Iris pigment epithelial cell (primary cell): ENCODE data around the gene MAP4.
A peak's percentile ranks its signal among the peaks of the same experiment; 100 is the strongest.

Experiments
- DNase-seq: peaks from one replicate; pipeline ENCODE4 v3.0.0-alpha.2; 2011; ENCODE audit warnings: low read depth

Gene MAP4

DNA sequence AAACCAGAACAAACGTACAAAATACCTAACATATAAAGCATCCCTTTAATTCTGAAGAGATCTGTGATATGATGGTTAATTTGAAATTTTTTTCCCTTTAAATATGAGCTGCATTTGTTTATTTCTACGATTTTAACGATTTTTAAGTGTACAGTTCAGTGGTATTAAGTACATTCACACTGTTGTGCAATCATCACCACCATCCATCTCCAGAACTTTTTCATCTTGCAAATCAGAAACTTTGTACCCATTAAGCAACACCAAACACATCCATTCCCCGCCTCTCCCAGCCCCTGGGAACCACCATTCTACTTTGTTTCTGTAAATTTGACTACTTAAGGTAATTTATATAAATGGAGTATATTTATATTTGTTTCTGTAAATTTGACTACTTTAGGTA, 51.5 kb downstream of the MAP4 start:
- DNase-seq, result no peak

- no peak for DNase-seq
Observed at GRCh38 chr3:47961815-47962606, 54.2 kb downstream of the MAP4 start.

DNA sequence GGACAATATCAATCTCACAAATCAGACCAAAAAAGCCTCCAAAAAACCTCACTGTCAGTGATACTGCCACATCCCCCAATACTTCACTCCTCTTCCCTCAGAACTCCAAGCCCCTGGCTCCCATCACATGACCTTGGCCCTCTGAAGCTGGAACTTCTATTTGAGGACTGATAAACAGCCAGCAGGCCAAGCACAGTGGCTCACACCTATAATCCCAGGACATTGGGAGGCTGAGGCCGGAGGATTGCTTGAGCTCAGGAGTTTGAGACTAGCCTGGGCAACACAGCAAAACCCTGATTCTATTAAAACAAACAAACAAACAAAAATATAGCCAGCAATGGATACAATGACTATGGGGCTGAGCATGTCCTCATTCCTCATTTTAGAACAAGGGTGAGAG, 55.2 kb downstream of the MAP4 start:
- DNase-seq, result no peak

DNA sequence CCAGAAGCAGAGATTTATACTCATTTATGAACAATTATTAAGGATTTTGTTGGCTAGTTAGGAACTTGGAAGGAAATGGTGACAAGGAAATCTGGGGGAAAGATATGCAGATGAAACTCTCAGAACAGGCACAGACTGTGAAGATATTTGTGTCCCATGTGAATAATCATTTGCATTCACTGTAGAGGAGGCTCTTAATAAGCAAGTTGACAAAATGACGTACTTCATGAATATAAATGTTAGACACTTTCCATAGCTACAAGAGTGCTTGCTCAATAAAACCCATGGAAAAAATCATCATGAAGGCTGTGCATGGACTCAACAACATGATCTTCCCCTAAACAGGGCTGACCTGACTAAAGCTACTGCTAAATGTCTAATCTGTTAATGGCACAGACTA, 59.7 kb downstream of the MAP4 start:
- DNase-seq, result no peak

GRCh38 chr3:47954567-47954966, 61.6 kb downstream of the MAP4 start:
- DNase-seq, result no peak

GRCh38 chr3:47950453-47951169, 65.6 kb downstream of the MAP4 start:
- DNase-seq, result no peak

DNA sequence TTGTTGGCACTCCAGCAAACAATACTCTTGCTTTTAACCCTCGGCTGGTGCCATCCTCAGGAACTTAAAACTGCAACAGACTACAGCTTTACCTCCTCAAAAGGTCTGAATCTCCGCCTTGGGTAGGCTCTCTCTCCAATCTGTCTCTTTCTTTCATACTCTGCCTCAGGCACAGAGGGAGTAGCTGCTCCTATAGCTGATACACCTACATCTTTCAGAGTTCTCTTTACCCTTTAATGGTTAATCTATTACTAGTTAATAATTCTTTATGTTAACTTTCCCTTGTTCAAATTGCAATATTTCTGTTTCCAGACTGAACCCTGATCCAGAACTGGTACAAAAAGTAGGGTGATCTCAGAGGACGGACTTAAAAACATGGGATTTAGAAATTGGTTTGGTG, 66.2 kb downstream of the MAP4 start:
- DNase-seq, result no peak

GRCh38 chr3:47940232-47940631, 76.0 kb downstream of the MAP4 start:
- no peak for DNase-seq

DNA sequence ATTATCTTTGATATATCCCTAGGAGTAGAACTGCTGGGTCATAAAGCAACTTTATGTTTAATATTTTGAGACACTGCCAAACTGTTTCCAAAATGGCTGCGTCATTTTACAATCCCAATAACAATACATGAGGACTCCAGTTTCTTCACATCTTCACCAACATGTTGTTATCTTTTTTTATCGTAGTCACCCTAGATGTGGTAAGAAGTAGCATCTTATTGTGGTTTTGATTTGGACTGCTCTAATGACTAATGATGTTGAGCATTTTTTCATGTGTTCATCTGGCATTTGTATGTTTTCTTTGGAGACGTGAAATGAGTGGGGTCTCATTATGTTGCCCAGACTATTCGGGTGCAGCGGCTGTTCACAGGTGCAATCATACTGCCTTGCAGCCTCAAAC, 83.8 kb downstream of the MAP4 start:
- peak; percentile 71 for DNase-seq

DNA sequence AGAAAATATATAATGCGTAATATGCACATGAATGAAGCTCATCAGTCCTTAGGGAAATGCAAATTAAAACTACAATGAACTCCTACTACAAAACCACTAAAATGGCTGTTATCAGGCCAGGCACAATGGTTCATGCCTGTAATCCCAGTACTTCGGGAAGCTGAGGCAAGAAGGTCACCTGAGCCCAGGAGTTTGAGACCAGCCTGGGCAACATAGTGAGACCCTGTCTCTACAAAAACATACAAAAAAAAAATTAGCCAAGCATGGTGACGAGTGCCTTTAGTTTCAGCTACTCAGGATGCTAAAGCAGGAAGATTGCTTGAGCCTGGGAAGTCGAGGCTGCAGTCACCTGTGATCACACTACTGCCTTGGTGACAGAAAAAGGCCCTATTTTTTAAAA, 85.2 kb downstream of the MAP4 start:
- DNase-seq, result no peak

- no peak for DNase-seq
Observed at GRCh38 chr3:47916696-47917095, 99.5 kb downstream of the MAP4 start.

DNA sequence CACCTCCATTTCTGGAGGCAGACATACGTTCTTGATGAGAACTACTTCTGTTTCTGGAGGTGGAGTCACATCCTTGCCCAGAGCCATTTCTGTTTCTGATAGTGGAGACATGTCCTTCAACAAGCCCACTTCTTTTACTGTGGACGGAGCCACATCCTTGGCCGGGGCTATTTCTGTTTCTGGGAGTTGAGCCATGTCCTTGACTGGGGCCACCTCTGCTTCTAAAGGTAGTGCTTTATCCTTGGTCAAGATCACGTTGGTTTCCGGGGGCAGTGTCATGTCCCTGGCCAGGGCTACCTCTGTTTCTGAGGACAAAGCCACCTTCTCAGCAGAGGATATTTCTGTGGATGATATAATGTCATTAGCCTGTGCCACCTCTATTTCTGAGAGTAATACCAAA, 100.0 kb downstream of the MAP4 start:
- DNase-seq, result no peak

DNA sequence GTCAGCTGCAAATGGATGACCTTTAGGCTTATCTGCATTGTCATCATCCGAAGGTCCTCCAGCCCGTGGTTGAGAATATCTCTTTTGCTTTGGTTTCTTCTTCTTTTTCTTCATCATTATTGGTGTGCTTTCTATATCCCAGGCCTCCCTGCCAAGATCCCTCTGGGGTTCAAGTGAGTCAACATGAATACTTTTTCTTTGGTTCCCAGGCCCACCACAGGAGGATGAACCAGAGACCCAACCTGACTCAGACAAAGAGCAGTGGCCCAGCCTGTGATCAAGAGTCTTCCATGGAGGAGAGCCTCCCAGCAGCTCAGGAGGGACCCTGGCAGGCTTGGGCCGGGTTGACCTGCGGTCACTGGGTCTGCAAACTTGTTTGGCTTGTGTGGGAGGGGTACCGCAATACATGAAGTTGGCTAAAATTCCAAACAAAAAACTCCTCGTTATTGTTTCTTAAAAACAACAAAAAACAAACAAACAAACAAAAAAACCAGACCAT, 104.2 kb downstream of the MAP4 start:
- peak; percentile 26 for DNase-seq

DNA sequence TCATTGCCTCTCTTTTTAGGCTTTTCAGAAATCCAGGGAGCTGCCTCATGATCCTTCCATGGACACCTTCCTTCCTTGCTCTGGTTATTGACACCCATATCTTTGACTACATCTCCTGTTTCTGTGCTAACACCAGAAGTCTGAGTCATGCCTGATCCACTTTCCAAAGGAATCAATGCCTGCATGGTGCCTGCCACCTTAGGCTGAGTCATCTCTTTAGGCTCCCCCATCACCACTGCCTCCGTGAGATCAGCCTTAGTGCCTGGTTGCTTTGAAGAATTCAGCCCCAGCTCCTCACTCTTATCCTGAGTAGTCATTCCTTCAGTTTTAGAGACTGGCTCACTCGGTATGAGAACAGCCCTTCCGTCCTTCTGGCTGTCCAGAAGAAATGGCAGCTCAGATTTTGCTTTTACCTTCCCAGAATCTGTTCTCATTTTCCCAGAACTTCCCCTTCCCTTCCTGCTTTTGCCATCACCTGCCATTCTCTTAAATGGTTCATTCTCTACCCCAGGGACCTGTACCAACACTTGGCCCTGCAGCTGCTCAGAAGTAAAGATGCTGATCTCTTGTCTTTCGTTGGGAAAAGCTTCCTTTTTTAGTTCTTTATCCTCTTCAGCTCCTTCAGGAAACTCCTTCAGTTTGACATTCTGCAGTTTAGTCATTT, 105.3 kb downstream of the MAP4 start:
- DNase-seq, result peak; percentile 92

DNA sequence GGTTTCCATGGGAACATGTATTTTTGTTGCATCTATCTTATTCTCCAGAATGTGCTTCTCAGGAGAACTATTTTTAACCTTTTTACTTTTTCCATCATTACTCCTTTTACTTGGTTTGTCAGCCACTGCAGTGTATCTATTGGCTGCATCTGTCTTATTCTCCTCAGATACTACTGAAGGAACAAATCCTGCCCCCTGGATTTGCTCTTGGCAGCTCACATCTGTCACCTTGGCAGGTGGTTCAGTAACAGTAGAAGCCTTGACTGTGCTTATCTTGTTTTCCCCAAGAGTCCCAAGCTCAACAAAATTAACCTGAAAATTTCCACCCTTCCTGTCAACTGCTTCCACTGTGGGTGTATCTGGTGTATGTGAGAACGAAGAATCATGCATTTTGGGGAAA, 106.0 kb downstream of the MAP4 start:
- DNase-seq, result no peak

- DNase-seq, result no peak
Observed at GRCh38 chr3:47909607-47910006, 106.6 kb downstream of the MAP4 start.

DNA sequence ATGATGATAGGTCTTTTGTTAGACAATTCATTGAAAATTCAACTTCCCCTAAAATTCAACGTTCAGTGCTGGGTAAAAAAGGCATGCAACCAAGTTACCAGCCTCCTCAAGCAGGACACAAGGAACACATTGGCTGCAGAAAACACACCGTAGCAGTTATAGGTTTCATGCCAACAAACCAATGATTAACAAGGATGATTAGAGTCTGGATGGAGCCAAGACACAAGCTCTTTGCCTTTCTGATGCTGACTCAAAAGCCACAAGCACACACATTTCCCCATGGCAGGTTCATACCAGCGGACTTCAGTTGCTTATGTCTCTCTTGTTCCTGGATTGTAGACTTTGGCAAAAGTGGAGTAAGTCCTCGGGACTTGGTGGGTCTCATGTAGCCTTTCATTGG, 107.5 kb downstream of the MAP4 start:
- no peak for DNase-seq

GRCh38 chr3:47907784-47908183, 108.4 kb downstream of the MAP4 start:
- no peak for DNase-seq

GRCh38 chr3:47902746-47903145, 113.5 kb downstream of the MAP4 start:
- no peak for DNase-seq

DNA sequence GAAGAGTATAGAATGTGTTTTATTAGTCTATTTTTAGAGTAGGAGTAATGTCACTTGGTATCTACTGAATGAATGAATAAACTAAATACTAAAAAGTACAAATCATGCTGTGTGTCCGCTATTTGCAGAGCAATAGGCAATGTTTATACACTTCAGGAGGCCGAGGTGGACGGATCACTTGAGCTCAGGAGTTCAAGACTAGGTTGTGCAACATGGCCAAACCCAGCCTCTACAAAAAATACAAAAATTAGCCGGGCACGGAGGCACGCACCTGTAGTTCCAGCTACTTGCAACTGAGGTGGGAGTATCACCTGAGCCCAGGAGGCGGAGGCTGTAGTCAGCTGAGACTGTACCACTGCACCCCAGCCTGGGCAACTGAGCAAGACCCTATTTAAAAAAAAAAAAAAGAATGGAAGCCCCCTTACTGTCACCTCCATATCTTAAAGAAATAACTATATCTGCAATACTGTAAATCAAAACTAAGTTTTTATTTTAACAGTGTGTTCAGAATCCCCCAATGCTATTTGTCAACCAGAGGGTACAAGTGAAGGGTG, 114.9 kb downstream of the MAP4 start:
- no peak for DNase-seq

- DNase-seq, result peak; percentile 64
Observed at GRCh38 chr3:47899495-47900108, 116.6 kb downstream of the MAP4 start.

DNA sequence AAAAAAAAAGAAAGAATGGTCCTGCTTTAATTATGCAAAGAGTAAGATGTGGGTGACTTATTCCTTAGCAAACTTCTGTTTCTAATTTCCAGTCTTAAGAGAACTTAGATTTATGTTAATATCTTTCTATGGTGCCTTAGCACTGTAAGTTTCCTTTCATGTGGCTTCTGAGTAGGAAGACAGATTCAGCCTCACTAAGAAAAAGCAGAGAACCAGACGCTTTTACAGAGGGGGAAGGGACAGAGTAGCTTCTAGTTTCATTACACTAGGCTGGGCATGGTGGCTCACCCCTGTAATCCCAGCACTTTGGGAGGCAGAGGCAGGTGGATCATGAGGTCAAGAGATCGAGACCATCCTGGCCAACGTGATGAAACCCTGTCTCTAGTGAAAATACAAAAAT, 118.3 kb downstream of the MAP4 start:
- DNase-seq, result no peak
